KMS-11 (cell line): Measurements from ENCODE around the gene ATF6B.
A peak's percentile ranks its signal among the peaks of the same experiment; 100 is the strongest.

Experiments
- H2AFZ ChIP-seq: fragments of 200-600 bp; sonication (generic); 2 replicates; pipeline ENCODE4 v1.6.1; 2016; ENCODE audit warnings: antibody characterized with exemption, mixed run types, low read depth
- H3K27ac ChIP-seq: fragments of 200-600 bp; sonication (generic); 2 replicates; pipeline ENCODE4 v1.6.1; 2016; ENCODE audit warnings: mild to moderate bottlenecking, mixed run types
- H3K27me3 ChIP-seq: fragments of 200-600 bp; sonication (generic); 2 replicates; pipeline ENCODE4 v1.6.1; 2017; ENCODE audit warnings: mild to moderate bottlenecking, low read depth, mixed run types, moderate library complexity; ENCODE audit not compliant: insufficient read depth
- H3K36me3 ChIP-seq: fragments of 200-600 bp; sonication (generic); 2 replicates; pipeline ENCODE4 v1.6.1; 2017; ENCODE audit warnings: mild to moderate bottlenecking, mixed run types; ENCODE audit not compliant: insufficient read depth
- H3K4me1 ChIP-seq: fragments of 200-600 bp; sonication (generic); 2 replicates; pipeline ENCODE4 v1.6.1; 2016; ENCODE audit warnings: mild to moderate bottlenecking, low read depth, mixed run types; ENCODE audit not compliant: poor library complexity, severe bottlenecking
- H3K4me2 ChIP-seq: fragments of 200-600 bp; sonication (generic); 2 replicates; pipeline ENCODE4 v1.7.0; 2016; ENCODE audit warnings: mild to moderate bottlenecking, mixed run types
- H3K4me3 ChIP-seq: fragments of 200-600 bp; sonication (generic); IDR thresholded peaks from 2 replicates; pipeline ENCODE4 v1.6.1; 2017; ENCODE audit warnings: low read depth, low read length, mixed read lengths; ENCODE audit not compliant: insufficient read depth
- H3K79me2 ChIP-seq: fragments of 200-600 bp; sonication (generic); 2 replicates; pipeline ENCODE4 v1.6.1; 2016; ENCODE audit warnings: low read depth, mixed run types; ENCODE audit not compliant: insufficient read depth
- H3K9ac ChIP-seq: fragments of 200-600 bp; sonication (generic); 2 replicates; pipeline ENCODE4 v1.6.1; 2016; ENCODE audit warnings: mild to moderate bottlenecking, mixed run types
- H4K20me1 ChIP-seq: fragments of 200-600 bp; sonication (generic); 2 replicates; pipeline ENCODE4 v1.6.1; 2016; ENCODE audit warnings: mild to moderate bottlenecking, mixed run types; ENCODE audit not compliant: insufficient read depth
- TF ChIP-seq, protein P1 (sequence below): fragments of 200-600 bp; sonication (generic); conservative IDR thresholded peaks from 2 replicates; pipeline ENCODE4 v1.6.1; 2017; ENCODE audit warnings: low read depth, mild to moderate bottlenecking, antibody characterized with exemption, low read length, moderate library complexity, mixed read lengths

The ATF6B gene

DNA sequence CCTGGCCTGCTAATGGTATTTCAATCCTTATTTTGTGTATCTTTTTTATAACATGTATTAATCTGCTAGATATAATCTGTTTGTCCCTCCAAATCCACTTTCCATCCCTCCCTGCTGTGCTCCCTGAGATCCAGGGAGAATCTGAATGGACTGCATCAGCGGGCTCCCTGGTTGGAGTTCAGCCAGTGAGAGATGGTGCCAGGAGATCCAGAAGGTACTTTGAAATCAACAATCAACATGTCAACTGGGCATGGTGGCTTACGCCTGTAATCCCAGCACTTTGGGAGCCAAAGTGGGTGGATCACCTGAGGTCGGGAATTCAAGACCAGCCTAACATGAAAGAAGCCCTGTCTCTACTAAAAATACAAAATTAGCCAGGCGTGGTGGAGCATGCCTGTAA, 4.4 kb downstream of the ATF6B start:
- no peaks in the 10 kb centered on the region; the same call in 1 of the 2 replicates for H3K36me3 ChIP-seq
- TF ChIP-seq, protein P1, sequence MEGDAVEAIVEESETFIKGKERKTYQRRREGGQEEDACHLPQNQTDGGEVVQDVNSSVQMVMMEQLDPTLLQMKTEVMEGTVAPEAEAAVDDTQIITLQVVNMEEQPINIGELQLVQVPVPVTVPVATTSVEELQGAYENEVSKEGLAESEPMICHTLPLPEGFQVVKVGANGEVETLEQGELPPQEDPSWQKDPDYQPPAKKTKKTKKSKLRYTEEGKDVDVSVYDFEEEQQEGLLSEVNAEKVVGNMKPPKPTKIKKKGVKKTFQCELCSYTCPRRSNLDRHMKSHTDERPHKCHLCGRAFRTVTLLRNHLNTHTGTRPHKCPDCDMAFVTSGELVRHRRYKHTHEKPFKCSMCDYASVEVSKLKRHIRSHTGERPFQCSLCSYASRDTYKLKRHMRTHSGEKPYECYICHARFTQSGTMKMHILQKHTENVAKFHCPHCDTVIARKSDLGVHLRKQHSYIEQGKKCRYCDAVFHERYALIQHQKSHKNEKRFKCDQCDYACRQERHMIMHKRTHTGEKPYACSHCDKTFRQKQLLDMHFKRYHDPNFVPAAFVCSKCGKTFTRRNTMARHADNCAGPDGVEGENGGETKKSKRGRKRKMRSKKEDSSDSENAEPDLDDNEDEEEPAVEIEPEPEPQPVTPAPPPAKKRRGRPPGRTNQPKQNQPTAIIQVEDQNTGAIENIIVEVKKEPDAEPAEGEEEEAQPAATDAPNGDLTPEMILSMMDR: no peak
- no peaks in the 10 kb centered on the region for H3K27me3 ChIP-seq
- no peaks in the 10 kb centered on the region for H4K20me1 ChIP-seq
- H3K27ac ChIP-seq: no peak overlapping the region
- no peak overlapping the region for H3K4me3 ChIP-seq
- H3K4me1 ChIP-seq: peaks cover 14% of the 10 kb centered on the region
- H3K79me2 ChIP-seq: peaks cover 13% of the 10 kb centered on the region
- no peak overlapping the region for H3K4me2 ChIP-seq
- H2AFZ ChIP-seq: no peak overlapping the region
- no peak overlapping the region for H3K9ac ChIP-seq

DNA sequence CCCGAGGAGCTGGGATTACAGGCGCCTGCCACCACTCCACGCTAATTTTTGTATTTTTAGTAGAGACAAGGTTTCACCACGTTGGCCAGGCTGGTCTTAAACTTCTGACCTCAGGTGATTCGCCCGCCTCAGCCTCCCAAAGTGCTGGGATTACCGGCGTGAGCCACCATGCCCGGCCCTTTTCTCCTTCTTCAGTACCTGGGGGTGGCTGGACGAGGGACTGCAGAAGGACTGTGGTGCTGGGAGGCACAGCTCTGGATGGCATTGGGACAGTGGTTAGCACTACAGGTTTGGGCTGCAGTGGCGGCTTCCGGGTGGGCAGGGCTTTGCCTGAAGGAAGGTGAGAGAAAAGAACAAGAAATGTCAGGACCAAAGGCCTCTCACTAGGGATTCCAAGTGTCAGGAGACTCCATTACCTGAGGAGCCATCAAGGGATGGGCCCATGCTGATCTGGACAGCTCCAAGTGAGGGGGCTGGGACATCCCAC, 7.4 kb downstream of the ATF6B start:
- TF ChIP-seq, protein P1: no peak
- no peaks in the 10 kb centered on the region for H3K79me2 ChIP-seq
- H3K4me2 ChIP-seq: no peak overlapping the region
- H3K4me1 ChIP-seq: no peaks in the 10 kb centered on the region
- no peak overlapping the region for H2AFZ ChIP-seq
- peaks cover 2% of the 10 kb centered on the region; the same call in 1 of the 2 replicates for H3K36me3 ChIP-seq
- H3K27me3 ChIP-seq: no peaks in the 10 kb centered on the region
- no peak overlapping the region for H3K27ac ChIP-seq
- H3K4me3 ChIP-seq: no peak overlapping the region
- H4K20me1 ChIP-seq: no peaks in the 10 kb centered on the region
- H3K9ac ChIP-seq: no peak overlapping the region

DNA sequence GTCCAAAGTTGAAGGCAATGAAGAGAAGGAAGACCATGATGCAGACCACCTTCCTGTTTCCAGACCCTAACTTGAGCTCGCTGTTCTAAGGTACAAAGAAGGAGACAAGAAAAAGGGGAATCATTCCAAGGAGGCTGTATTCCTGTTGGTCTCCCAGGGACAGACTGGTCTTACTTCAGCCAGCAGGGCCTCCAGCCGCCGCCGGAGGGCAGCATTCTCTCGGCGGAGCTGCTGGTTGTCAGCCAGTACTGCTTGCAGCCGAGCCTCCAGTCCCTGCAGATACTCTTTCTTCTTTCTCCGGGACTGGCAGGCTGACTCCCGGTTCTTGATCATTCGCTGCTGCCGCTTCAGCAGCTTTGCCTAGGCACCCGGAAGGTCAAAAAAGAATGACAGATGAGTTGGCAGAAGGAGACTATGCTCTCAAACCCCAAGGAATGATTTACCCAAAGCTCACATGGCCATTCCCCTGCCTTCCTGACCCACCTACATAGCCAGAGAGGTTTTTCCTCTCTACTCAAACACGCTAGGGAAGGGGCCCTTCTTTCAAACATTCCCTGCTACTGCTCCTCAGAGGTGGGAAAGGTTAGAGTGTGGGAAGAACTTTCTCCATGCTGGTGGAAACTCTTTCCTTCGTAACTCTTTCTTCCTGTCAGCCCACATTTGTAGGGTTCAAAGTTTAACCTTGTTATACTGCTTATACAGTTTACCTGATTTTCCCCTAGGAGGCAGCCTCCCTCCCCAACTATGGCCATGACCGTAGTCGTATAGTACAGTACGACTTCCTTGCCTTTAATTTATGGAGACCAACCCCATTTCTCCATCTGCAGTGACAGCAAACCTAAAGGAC, 9.0 kb downstream of the ATF6B start:
- Histone ChIP-seq H3K27me3 (no peaks in the 10 kb centered on the region), H3K4me1 (no peaks in the 10 kb centered on the region), H3K4me2 (no peak overlapping the region), H3K36me3 (0 out of 2 replicates have a peak, but pooled peaks cover 2% of the 10 kb centered on the region), H3K27ac (no peak overlapping the region), H2AFZ (no peak overlapping the region), H3K9ac (no peak overlapping the region), H4K20me1 (no peaks in the 10 kb centered on the region), H3K4me3 (no peak overlapping the region), H3K79me2 (no peaks in the 10 kb centered on the region)
- TF ChIP-seq, protein P1: peak; percentile 78

DNA sequence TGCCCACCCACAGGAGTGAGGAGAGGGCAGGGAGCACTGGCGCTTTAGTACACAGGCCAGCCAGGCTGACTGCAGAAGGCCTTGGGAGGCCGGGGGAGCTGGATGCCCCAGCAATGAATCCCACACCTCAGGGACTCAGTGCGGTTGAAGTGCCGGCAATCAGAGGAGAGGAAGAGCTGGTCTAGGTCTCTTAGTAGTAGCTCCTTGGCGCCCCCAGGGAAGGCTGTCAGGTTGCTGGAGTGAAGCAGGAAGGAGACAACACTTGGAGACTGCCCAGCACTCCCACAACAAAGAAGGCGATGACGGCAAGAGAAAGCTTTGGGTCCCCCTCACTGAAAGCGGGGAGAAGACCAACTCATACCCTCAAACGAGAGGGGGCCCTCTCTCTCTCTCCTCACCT, 10.6 kb downstream of the ATF6B start:
- Histone ChIP-seq H3K27ac (no peak overlapping the region), H3K4me1 (no peaks in the 10 kb centered on the region)
- TF ChIP-seq, protein P1: no peak

More for the DNA sequence above, 10.6 kb downstream of the ATF6B start:
- 0 out of 2 replicates have a peak, but pooled peaks cover 2% of the 10 kb centered on the region for H3K36me3 ChIP-seq
- no peak overlapping the region for H3K4me2 ChIP-seq
- no peaks in the 10 kb centered on the region for H3K27me3 ChIP-seq
- no peaks in the 10 kb centered on the region for H3K79me2 ChIP-seq
- no peak overlapping the region for H2AFZ ChIP-seq
- H4K20me1 ChIP-seq: no peaks in the 10 kb centered on the region
- no peak overlapping the region for H3K4me3 ChIP-seq
- H3K9ac ChIP-seq: no peak overlapping the region
